Aorta (tissue), 5 donors: ENCODE measurements around the gene FXYD3. TPM values are rescaled to one million over a fixed set of nuclear protein-coding genes. Genes with fewer than 3 reads are reported as not detected.

Experiments
- ATAC-seq: fragments of 200-7000 bp; cut with Tn5 transposase; one replicate; pipeline ENCODE4 v1.9.1; 2022; ENCODE audit warnings: moderate library complexity; ENCODE audit not compliant: low FRiP score
- DNase-seq, 2 donors: peaks; one replicate each; pipeline ENCODE4 v3.0.0-alpha.2; 2020
- H3K27ac ChIP-seq, 2 donors: one replicate each; pipeline ENCODE4 v1.5.1; 2013; ENCODE audit warnings: low read length in 2 of 2, mild to moderate bottlenecking in 2 of 2, moderate library complexity in 2 of 2, control low read depth in 1 of 2, inconsistent platforms in 1 of 2, low read depth in 1 of 2
- H3K27me3 ChIP-seq, 2 donors: one replicate each; pipeline ENCODE4 v1.6.1; 2013; ENCODE audit warnings: control low read depth in 1 of 2, low read length in 1 of 2, mild to moderate bottlenecking in 1 of 2, moderate library complexity in 1 of 2; ENCODE audit not compliant: insufficient read depth in 2 of 2, control insufficient read depth in 1 of 2
- H3K36me3 ChIP-seq, 2 donors: one replicate each; pipeline ENCODE4 v1.6.1; 2013; ENCODE audit warnings: control low read depth in 1 of 2, low read length in 1 of 2, mild to moderate bottlenecking in 1 of 2; ENCODE audit not compliant: insufficient read depth in 2 of 2, control insufficient read depth in 1 of 2
- H3K4me1 ChIP-seq, 2 donors: one replicate each; pipeline ENCODE4 v1.6.1; 2013; ENCODE audit warnings: low read length in 2 of 2, control low read depth in 1 of 2, mild to moderate bottlenecking in 1 of 2, moderate library complexity in 1 of 2; ENCODE audit not compliant: insufficient read depth in 2 of 2, control insufficient read depth in 1 of 2
- H3K4me3 ChIP-seq, 2 donors: one replicate each; pipeline ENCODE4 v1.5.1; 2013; ENCODE audit warnings: low read length in 2 of 2, control low read depth in 1 of 2, mild to moderate bottlenecking in 1 of 2
- H3K9me3 ChIP-seq: one replicate; pipeline ENCODE4 v1.6.1; 2013; ENCODE audit warnings: mild to moderate bottlenecking, low read length; ENCODE audit not compliant: control insufficient read depth
- WGBS, 2 donors: extraction: QIAGEN DNeasy Blood & Tissue Kit; methylation state at CpG; one replicate each; pipeline ENCODE4 v1.1.7; 2013; 5-methylcytosine and 5-hydroxymethylcytosine counted together
- intact Hi-C, 2 donors: fragments of 100-400 bp; cut with DNase I; formaldehyde crosslinking; loops; one replicate each; pipeline versions ENCODE4 v1.14.2 to v1.15.0; 2022
- polyA plus RNA-seq, 2 donors: library from polyadenylated mRNA; stranded (reverse); fragments of 200-250 nt; gene quantifications; one replicate each; pipeline ENCODE4 v1.2.3, GENCODE V29; 2013
- total RNA-seq, 2 donors: library from RNA; stranded (reverse); fragmentation: NEBNext Ultra II Directional; extraction: Animal tissue kit (Norgen Biotek cat#: 25700); gene quantifications; one replicate each; pipeline ENCODE4 v1.2.1, GENCODE V29; 2021
- donor health status: healthy with polysubstance abuse.
- donor health status: Bipolar disorder and iron deficiency.
- donor health status: DM: no; HTN: no; CAD: no.
- donor health status: DM: no; HTN: no; CAD: no.
- donor health status: DM: yes; HTN: yes; CAD: no.

The FXYD3 gene
- total and polyA plus RNA-seq, 4 donors, result 0.49 to 77.6 (median 4.3) TPM

- 35 to 46% methylated on average over 5 of the region's 5 CpGs for WGBS, 2 donors
- Histone ChIP-seq H3K27ac (no peak overlapping the region), H3K4me3 (no peak overlapping the region), H3K4me1 (no peaks in the 10 kb centered on the region), H3K36me3 (no peaks in the 10 kb centered on the region), H3K27me3 (no peaks in the 10 kb centered on the region), H3K9me3 (no peaks in the 10 kb centered on the region)
- ATAC-seq, result no peak
- intact Hi-C loops, result no loop called here
- DNase-seq, result no peak
Observed at GRCh38 chr19:35107545-35107944, 8.1 kb upstream of the FXYD3 start.

- Histone ChIP-seq H3K27ac (no peak overlapping the region), H3K9me3 (no peaks in the 10 kb centered on the region), H3K4me1 (no peaks in the 10 kb centered on the region), H3K4me3 (no peak overlapping the region), H3K27me3 (no peaks in the 10 kb centered on the region), H3K36me3 (no peaks in the 10 kb centered on the region)
- no peak for ATAC-seq
- intact Hi-C loops, result no loop called here
- DNase-seq, result no peak
- 81 to 93% methylated on average over 11 of the region's 11 CpGs for WGBS, 2 donors
Observed at GRCh38 chr19:35108730-35109129, 6.9 kb upstream of the FXYD3 start.

- H3K4me1 ChIP-seq, result no peaks in the 10 kb centered on the region
- ATAC-seq (no peak), DNase-seq (no peak)
- intact Hi-C loops, result no loop called here
- 56 to 62% methylated on average over 22 of the region's 22 CpGs for WGBS, 2 donors
- H3K27ac ChIP-seq, result no peak overlapping the region
- no peaks in the 10 kb centered on the region for H3K27me3 ChIP-seq
- H3K36me3 ChIP-seq, result no peaks in the 10 kb centered on the region
- no peaks in the 10 kb centered on the region for H3K9me3 ChIP-seq
- no peak overlapping the region for H3K4me3 ChIP-seq
Observed at GRCh38 chr19:35109395-35110112, 6.1 kb upstream of the FXYD3 start.

- intact Hi-C loops, result no loop called here
- no peak for ATAC-seq
Observed at GRCh38 chr19:35110974-35111373, 4.6 kb upstream of the FXYD3 start.

GRCh38 chr19:35112995-35113688 lies 2.5 kb upstream of the FXYD3 start:
- H3K36me3 ChIP-seq, result no peaks in the 10 kb centered on the region
- no peaks in the 10 kb centered on the region for H3K4me1 ChIP-seq
- no peak overlapping the region for H3K4me3 ChIP-seq
- DNase-seq (no peak), ATAC-seq (no peak)
- H3K27ac ChIP-seq, result no peak overlapping the region
- intact Hi-C loops, result no loop called here
- 90% methylated on average over 15 of the region's 15 CpGs for WGBS, 2 donors
- no peaks in the 10 kb centered on the region for H3K9me3 ChIP-seq
- H3K27me3 ChIP-seq, result no peaks in the 10 kb centered on the region

More at GRCh38 chr19:35110974-35111373, 4.6 kb upstream of the FXYD3 start:
- no peaks in the 10 kb centered on the region for H3K27me3 ChIP-seq
- no peak for DNase-seq
- no peaks in the 10 kb centered on the region for H3K36me3 ChIP-seq
- H3K9me3 ChIP-seq, result no peaks in the 10 kb centered on the region
- H3K4me1 ChIP-seq, result no peaks in the 10 kb centered on the region
- no peak overlapping the region for H3K27ac ChIP-seq
- whole genome bisulfite sequencing, 2 donors, result 73 to 74% methylated on average over 9 of the region's 9 CpGs
- H3K4me3 ChIP-seq, result no peak overlapping the region

- Histone ChIP-seq H3K27ac (no peak overlapping the region), H3K9me3 (no peaks in the 10 kb centered on the region), H3K36me3 (no peaks in the 10 kb centered on the region), H3K4me1 (no peaks in the 10 kb centered on the region), H3K27me3 (no peaks in the 10 kb centered on the region), H3K4me3 (no peak overlapping the region)
- intact Hi-C loops, result loop anchor here (2.0 kb wide), 2 partner anchors 18 to 20 kb away; partner anchors contain the start of gene LGI4 (in 1 of the 2)
- DNase-seq, result peak; percentile 67 to 91
- WGBS, 2 donors, result 6 to 7% methylated on average over 23 of the region's 23 CpGs
- peak; percentile 87 for ATAC-seq
Observed at GRCh38 chr19:35114353-35115176, 1.1 kb upstream of the FXYD3 start.

- H3K4me1 ChIP-seq, result no peaks in the 10 kb centered on the region
- H3K27ac ChIP-seq, result no peak overlapping the region
- ATAC-seq (no peak), DNase-seq (peak in 1 of 2 donors; percentile 26)
- H3K4me3 ChIP-seq, result no peak overlapping the region
- no peaks in the 10 kb centered on the region for H3K36me3 ChIP-seq
- no peaks in the 10 kb centered on the region for H3K9me3 ChIP-seq
- H3K27me3 ChIP-seq, result no peaks in the 10 kb centered on the region
- 90 to 94% methylated on average over 13 of the region's 13 CpGs for WGBS, 2 donors
- intact Hi-C loops, result no loop called here
Observed at GRCh38 chr19:35116072-35116801, 614 bp downstream of the FXYD3 start.

- Histone ChIP-seq H3K9me3 (no peaks in the 10 kb centered on the region), H3K27me3 (no peaks in the 10 kb centered on the region), H3K4me1 (no peaks in the 10 kb centered on the region), H3K36me3 (no peaks in the 10 kb centered on the region), H3K27ac (no peak overlapping the region), H3K4me3 (no peak overlapping the region)
- WGBS, 2 donors, result 67 to 75% methylated on average over 8 of the region's 8 CpGs
- no peak for ATAC-seq
- DNase-seq, result peak in 1 of 2 donors; percentile 35
- intact Hi-C loops, result no loop called here
Observed at GRCh38 chr19:35117116-35117515, 1.5 kb downstream of the FXYD3 start.
